ENCODE data around the gene MS4A12. TPM values are rescaled to one million over a fixed set of nuclear protein-coding genes. Genes with fewer than 3 reads are reported as not detected.
"Not testable (repeated sequence)": the region's sequence is repeated elsewhere in the genome, so short reads cannot be mapped to it uniquely, and the experiment has no call there.

MS4A12 gene
- total and polyA plus RNA-seq, 2 experiments from 2014 or later = not detected

- no peaks in the 10 kb centered on the region for H3F3A ChIP-seq (ENCODE audit: insufficient read depth)
- no peaks in the 10 kb centered on the region for H3K27me3 ChIP-seq (replicated peaks; ENCODE audit: insufficient read depth)
- no peaks in the 10 kb centered on the region for H4K20me1 ChIP-seq (ENCODE audit: insufficient read depth)
- in situ Hi-C loops (cut with MboI) = no loop called here
- H3K9ac ChIP-seq = no peak overlapping the region
- no peaks in the 10 kb centered on the region for H3K9me2 ChIP-seq (ENCODE audit: insufficient read depth)
- H3K79me2 ChIP-seq (ENCODE audit: insufficient read depth) = no peaks in the 10 kb centered on the region
- no peaks in the 10 kb centered on the region for H3K9me3 ChIP-seq (ENCODE audit: low read depth)
- no peak for DNase-seq
- H3K4me2 ChIP-seq (ENCODE audit: unreplicated experiment) = no peak overlapping the region
- no peak overlapping the region for H3K27ac ChIP-seq
- no peaks in the 10 kb centered on the region for H3K36me3 ChIP-seq (ENCODE audit: low read depth)
- 0 to 2% methylated on average over 1 of the region's 1 CpG for WGBS, 2 experiments (ENCODE audit: low coverage in 1 of 2, low lambda C conversion rate in 2 of 2, missing lambda C conversion rate in 2 of 2)
- no peak overlapping the region for H2AFZ ChIP-seq
- TF ChIP-seq EZH2phosphoT487 (IDR thresholded peaks at IDR 0.05; ENCODE audit: insufficient read depth, low read depth) (no peak), EZH2 (IDR thresholded peaks at IDR 0.05; ENCODE audit: insufficient read depth, poor library complexity, severe bottlenecking) (no peak)
- H3K4me1 ChIP-seq (ENCODE audit: insufficient read depth) = no peaks in the 10 kb centered on the region
- H3K4me3 ChIP-seq = no peak overlapping the region
Observed at GRCh38 chr11:60528465-60528864, 35.9 kb downstream of the MS4A12 start.

DNA sequence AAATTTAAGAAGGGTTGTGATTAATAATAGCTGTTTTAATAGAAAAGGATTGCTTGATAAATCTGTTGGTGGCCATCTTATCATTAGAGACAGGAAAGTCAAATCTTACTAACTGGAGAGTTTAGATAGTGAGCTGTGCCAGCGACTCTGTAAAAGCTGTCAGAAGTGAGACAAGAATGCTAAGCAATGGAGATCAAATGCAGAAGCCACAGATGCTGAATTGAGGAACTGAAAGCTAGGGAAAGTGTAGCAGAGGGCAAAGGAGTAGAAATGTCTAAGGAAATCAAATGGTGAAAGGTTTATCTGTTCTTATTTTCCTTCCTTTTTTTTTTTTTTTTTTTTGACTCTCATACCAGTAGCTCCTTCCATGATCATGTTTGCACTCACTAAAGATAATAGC is 36.4 kb downstream of the MS4A12 start:
- H3K9me3 ChIP-seq (ENCODE audit: low read depth) = no peaks in the 10 kb centered on the region
- H3K27me3 ChIP-seq (replicated peaks; ENCODE audit: insufficient read depth) = no peaks in the 10 kb centered on the region
- TF ChIP-seq EZH2 (IDR thresholded peaks at IDR 0.05; ENCODE audit: insufficient read depth, poor library complexity, severe bottlenecking) = no peak
- no peak for TF ChIP-seq EZH2phosphoT487 (IDR thresholded peaks at IDR 0.05; ENCODE audit: insufficient read depth, low read depth)
- no peaks in the 10 kb centered on the region for H3K79me2 ChIP-seq (ENCODE audit: insufficient read depth)
- 0 to 4% methylated on average over 1 of the region's 1 CpG for WGBS, 2 experiments (ENCODE audit: low coverage in 1 of 2, low lambda C conversion rate in 2 of 2, missing lambda C conversion rate in 2 of 2)
- H3K9ac ChIP-seq = no peak overlapping the region
- no peak overlapping the region for H3K27ac ChIP-seq
- H3F3A ChIP-seq (ENCODE audit: insufficient read depth) = no peaks in the 10 kb centered on the region
- H3K4me2 ChIP-seq (ENCODE audit: unreplicated experiment) = no peak overlapping the region
- no peaks in the 10 kb centered on the region for H3K36me3 ChIP-seq (ENCODE audit: low read depth)
- H3K4me3 ChIP-seq = no peak overlapping the region
- in situ Hi-C loops (cut with MboI) = no loop called here
- no peaks in the 10 kb centered on the region for H3K4me1 ChIP-seq (ENCODE audit: insufficient read depth)
- DNase-seq = no peak
- no peaks in the 10 kb centered on the region for H4K20me1 ChIP-seq (ENCODE audit: insufficient read depth)
- H3K9me2 ChIP-seq (ENCODE audit: insufficient read depth) = no peaks in the 10 kb centered on the region
- no peak overlapping the region for H2AFZ ChIP-seq

- no peak for TF ChIP-seq EZH2 (IDR thresholded peaks at IDR 0.05; ENCODE audit: insufficient read depth, poor library complexity, severe bottlenecking)
- no peak for TF ChIP-seq EZH2phosphoT487 (IDR thresholded peaks at IDR 0.05; ENCODE audit: insufficient read depth, low read depth)
- no peak for DNase-seq
- Histone ChIP-seq H3K4me3 (no peak overlapping the region), H4K20me1 (ENCODE audit: insufficient read depth) (no peaks in the 10 kb centered on the region), H3F3A (ENCODE audit: insufficient read depth) (no peaks in the 10 kb centered on the region), H3K27ac (no peak overlapping the region), H3K27me3 (replicated peaks; ENCODE audit: insufficient read depth) (no peaks in the 10 kb centered on the region), H3K79me2 (ENCODE audit: insufficient read depth) (no peaks in the 10 kb centered on the region), H3K9me2 (ENCODE audit: insufficient read depth) (no peaks in the 10 kb centered on the region), H3K9me3 (ENCODE audit: low read depth) (no peaks in the 10 kb centered on the region), H3K4me2 (ENCODE audit: unreplicated experiment) (no peak overlapping the region), H3K4me1 (ENCODE audit: insufficient read depth) (no peaks in the 10 kb centered on the region), H2AFZ (no peak overlapping the region), H3K9ac (no peak overlapping the region), H3K36me3 (ENCODE audit: low read depth) (no peaks in the 10 kb centered on the region)
- 56 to 59% methylated on average over 3 of the region's 3 CpGs for WGBS, 2 experiments (ENCODE audit: low coverage in 1 of 2, low lambda C conversion rate in 2 of 2, missing lambda C conversion rate in 2 of 2)
- in situ Hi-C loops (cut with MboI) = no loop called here
Observed at GRCh38 chr11:60530454-60531100, 38.0 kb downstream of the MS4A12 start.

DNA sequence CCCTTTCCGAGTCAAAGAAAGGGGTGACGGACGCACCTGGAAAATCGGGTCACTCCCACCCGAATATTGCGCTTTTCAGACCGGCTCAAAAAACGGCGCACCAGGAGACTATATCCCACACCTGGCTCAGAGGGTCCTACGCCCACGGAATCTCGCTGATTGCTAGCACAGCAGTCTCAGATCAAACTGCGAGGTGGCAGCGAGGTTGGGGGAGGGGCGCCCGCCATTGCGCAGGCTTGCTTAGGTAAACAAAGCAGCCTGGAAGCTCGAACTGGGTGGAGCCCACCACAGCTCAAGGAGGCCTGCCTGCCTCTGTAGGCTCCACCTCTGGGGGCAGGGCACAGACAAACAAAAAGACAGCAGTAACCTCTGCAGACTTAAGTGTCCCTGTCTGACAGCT is 39.8 kb downstream of the MS4A12 start:
- H3F3A ChIP-seq (ENCODE audit: insufficient read depth); H3K27ac ChIP-seq; H3K4me3 ChIP-seq; H2AFZ ChIP-seq; H3K4me2 ChIP-seq (ENCODE audit: unreplicated experiment); H3K4me1 ChIP-seq (ENCODE audit: insufficient read depth); H3K79me2 ChIP-seq (ENCODE audit: insufficient read depth); H3K9ac ChIP-seq; H3K9me3 ChIP-seq (ENCODE audit: low read depth); H3K36me3 ChIP-seq (ENCODE audit: low read depth); in situ Hi-C loops (cut with MboI); H3K9me2 ChIP-seq (ENCODE audit: insufficient read depth); DNase-seq; H3K27me3 ChIP-seq (replicated peaks; ENCODE audit: insufficient read depth); H4K20me1 ChIP-seq (ENCODE audit: insufficient read depth): not testable (repeated sequence)
- 70 to 83% methylated on average over 2 to 18 of the region's 18 CpGs for WGBS, 2 experiments (ENCODE audit: low coverage in 1 of 2, low lambda C conversion rate in 2 of 2, missing lambda C conversion rate in 2 of 2)

GRCh38 chr11:60538627-60539026 is 46.0 kb downstream of the MS4A12 start:
- DNase-seq; H3K9me3 ChIP-seq (ENCODE audit: low read depth); in situ Hi-C loops (cut with MboI); H3K27me3 ChIP-seq (replicated peaks; ENCODE audit: insufficient read depth); H4K20me1 ChIP-seq (ENCODE audit: insufficient read depth); H3K9me2 ChIP-seq (ENCODE audit: insufficient read depth); H2AFZ ChIP-seq; H3K79me2 ChIP-seq (ENCODE audit: insufficient read depth); H3K4me2 ChIP-seq (ENCODE audit: unreplicated experiment); H3K9ac ChIP-seq; H3K4me1 ChIP-seq (ENCODE audit: insufficient read depth); H3K27ac ChIP-seq; H3K4me3 ChIP-seq; H3K36me3 ChIP-seq (ENCODE audit: low read depth); H3F3A ChIP-seq (ENCODE audit: insufficient read depth): not testable (repeated sequence)

All from GM23248 (cell line).